SK-N-SH treated with all-trans-retinoic acid at 6 μM for 48 hours (cell line): Measurements from ENCODE around the gene CNTNAP2.

ENCODE experiments used
- ATAC-seq: fragments of 200-7000 bp; cut with Tn5 transposase; 3 replicates; pipeline ENCODE4 v1.9.1; 2020; ENCODE audit warnings: mild to moderate bottlenecking, moderate library complexity
- ARNTL ChIP-seq: fragments of 450-650 bp; formaldehyde crosslinking; IDR thresholded peaks from 2 replicates; pipeline ENCODE4 v1.5.0; 2020; ENCODE audit warnings: low read depth, mild to moderate bottlenecking, moderate library complexity, borderline replicate concordance
- BACH2 ChIP-seq: fragments of 250-450 bp; sonication (Bioruptor Pico); IDR thresholded peaks from 2 replicates; pipeline ENCODE4 v1.9.0; 2021; ENCODE audit warnings: mild to moderate bottlenecking, borderline replicate concordance
- CREB5 ChIP-seq: fragments of 250-450 bp; sonication (Bioruptor Pico); IDR thresholded peaks from 2 replicates; pipeline ENCODE4 v1.5.1; 2020; ENCODE audit warnings: low read depth, mild to moderate bottlenecking, moderate library complexity
- CSDC2 ChIP-seq: fragments of 250-450 bp; sonication (Bioruptor Pico); IDR thresholded peaks from 2 replicates; pipeline ENCODE4 v1.5.0; 2020; ENCODE audit warnings: mild to moderate bottlenecking, moderate library complexity
- CSRNP3 ChIP-seq: fragments of 250-450 bp; sonication (Bioruptor Pico); IDR thresholded peaks from 2 replicates; pipeline ENCODE4 v1.5.1; 2021; ENCODE audit warnings: mild to moderate bottlenecking, moderate library complexity
- GLIS3 ChIP-seq: fragments of 250-450 bp; sonication (Bioruptor Pico); IDR thresholded peaks from 2 replicates; pipeline ENCODE4 v1.5.0; 2020; ENCODE audit warnings: mild to moderate bottlenecking, moderate library complexity
- ISL1 ChIP-seq: fragments of 250-450 bp; sonication (Bioruptor Pico); IDR thresholded peaks from 2 replicates; pipeline ENCODE4 v2.1.2; 2022; ENCODE audit warnings: mild to moderate bottlenecking, moderate library complexity
- OSR1 ChIP-seq: fragments of 250-450 bp; sonication (Bioruptor Pico); IDR thresholded peaks from 2 replicates; pipeline ENCODE4 v1.8.0; 2022; ENCODE audit warnings: moderate library complexity, mild to moderate bottlenecking, inconsistent platforms
- PATZ1 ChIP-seq: fragments of 250-450 bp; sonication (Bioruptor Pico); IDR thresholded peaks from 2 replicates; pipeline ENCODE4 v1.8.0; 2020; ENCODE audit warnings: mild to moderate bottlenecking, moderate library complexity, borderline replicate concordance
- POU6F1 ChIP-seq: fragments of 250-450 bp; sonication (Bioruptor Pico); IDR thresholded peaks from 2 replicates; pipeline ENCODE4 v1.8.0; 2021; ENCODE audit warnings: low read depth, mild to moderate bottlenecking, moderate library complexity, borderline replicate concordance
- PPARA ChIP-seq: fragments of 250-450 bp; sonication (Bioruptor Pico); IDR thresholded peaks from 2 replicates; pipeline ENCODE4 v1.5.0; 2020; ENCODE audit warnings: mild to moderate bottlenecking, borderline replicate concordance
- RARB ChIP-seq: fragments of 250-450 bp; sonication (Bioruptor Pico); IDR thresholded peaks from 2 replicates; pipeline ENCODE4 v1.8.0; 2021; ENCODE audit warnings: mild to moderate bottlenecking, moderate library complexity
- SNAI2 ChIP-seq: fragments of 250-450 bp; sonication (Bioruptor Pico); IDR thresholded peaks from 2 replicates; pipeline ENCODE4 v1.5.0; 2020; ENCODE audit warnings: mild to moderate bottlenecking, moderate library complexity
- TCF4 ChIP-seq: fragments of 250-450 bp; sonication (Bioruptor Pico); IDR thresholded peaks from 2 replicates; pipeline ENCODE4 v1.8.0; 2021; ENCODE audit warnings: mild to moderate bottlenecking, moderate library complexity, borderline replicate concordance
- TOX ChIP-seq: fragments of 250-450 bp; sonication (Bioruptor Pico); IDR thresholded peaks from 2 replicates; pipeline ENCODE4 v1.8.0; 2021; ENCODE audit warnings: mild to moderate bottlenecking, moderate library complexity, borderline replicate concordance
- TSHZ2 ChIP-seq: fragments of 250-450 bp; sonication (Bioruptor Pico); IDR thresholded peaks from 2 replicates; pipeline ENCODE4 v1.5.0; 2020; ENCODE audit warnings: mild to moderate bottlenecking, moderate library complexity
- ZC3H10 ChIP-seq: fragments of 250-450 bp; sonication (Bioruptor Pico); IDR thresholded peaks from 2 replicates; pipeline ENCODE4 v1.5.1; 2021; ENCODE audit warnings: mild to moderate bottlenecking, moderate library complexity
- ZFP3 ChIP-seq: fragments of 250-450 bp; sonication (Bioruptor Pico); IDR thresholded peaks from 2 replicates; pipeline ENCODE4 v1.5.0; 2020; ENCODE audit warnings: mild to moderate bottlenecking, moderate library complexity
- ZFP30 ChIP-seq: fragments of 450-650 bp; formaldehyde crosslinking; IDR thresholded peaks from 2 replicates; pipeline ENCODE4 v1.5.0; 2022; ENCODE audit warnings: mild to moderate bottlenecking, moderate library complexity
- ZNF565 ChIP-seq: fragments of 450-650 bp; formaldehyde crosslinking; conservative IDR thresholded peaks from 2 replicates; pipeline ENCODE4 v1.5.0; 2020; ENCODE audit warnings: low read depth, mild to moderate bottlenecking, moderate library complexity
- ZNF70 ChIP-seq: fragments of 450-650 bp; formaldehyde crosslinking; IDR thresholded peaks from 2 replicates; pipeline ENCODE4 v1.5.0; 2020; ENCODE audit warnings: mild to moderate bottlenecking, moderate library complexity
- ZNF8 ChIP-seq: fragments of 450-650 bp; formaldehyde crosslinking; IDR thresholded peaks from 2 replicates; pipeline ENCODE4 v1.5.0; 2020; ENCODE audit warnings: mild to moderate bottlenecking, moderate library complexity

Gene CNTNAP2

GRCh38 chr7:147394329-147394728 is 1277.7 kb downstream of the CNTNAP2 start:
- no peak for ATAC-seq
- no peak for TF ChIP-seq OSR1 (CRISPR knock-in tag)
- no peak for TF ChIP-seq ZNF565 (CRISPR knock-in tag)
- TF ChIP-seq POU6F1 (CRISPR knock-in tag), result no peak
- TF ChIP-seq TCF4, result no peak
- TF ChIP-seq TOX, result no peak
- TF ChIP-seq GLIS3 (CRISPR knock-in tag), result no peak
- no peak for TF ChIP-seq CREB5
- TF ChIP-seq SNAI2 (CRISPR knock-in tag), result no peak
- TF ChIP-seq CSDC2, result no peak
- no peak for TF ChIP-seq PPARA (CRISPR knock-in tag)
- TF ChIP-seq, all 23 proteins: peak for 0

GRCh38 chr7:147400221-147400689 is 1283.7 kb downstream of the CNTNAP2 start:
- peak; percentile 65 for ATAC-seq
- TF ChIP-seq CREB5 (no peak), ZNF8 (no peak), ZNF565 (CRISPR knock-in tag) (no peak), BACH2 (CRISPR knock-in tag) (no peak), SNAI2 (CRISPR knock-in tag) (no peak), TOX (no peak), TSHZ2 (CRISPR knock-in tag) (no peak), OSR1 (CRISPR knock-in tag) (no peak), ZC3H10 (CRISPR knock-in tag) (no peak), ZNF70 (no peak), TCF4 (no peak), ZFP30 (CRISPR knock-in tag) (no peak), ZFP3 (no peak), PPARA (CRISPR knock-in tag) (no peak), ISL1 (no peak), RARB (no peak)

- ATAC-seq, result 0 out of 3 replicates have a peak, but pooled peaks have one; percentile 24
- no peak for TF ChIP-seq ZFP3
- no peak for TF ChIP-seq PPARA (CRISPR knock-in tag)
- no peak for TF ChIP-seq ZC3H10 (CRISPR knock-in tag)
- TF ChIP-seq SNAI2 (CRISPR knock-in tag), result no peak
- no peak for TF ChIP-seq CSRNP3 (CRISPR knock-in tag)
- TF ChIP-seq ZFP30 (CRISPR knock-in tag), result no peak
- TF ChIP-seq CSDC2, result no peak
- no peak for TF ChIP-seq TCF4
- TF ChIP-seq, all 23 proteins: peak for 0
Measured at GRCh38 chr7:147400925-147401324, 1284.3 kb downstream of the CNTNAP2 start.

GRCh38 chr7:147405621-147406020 is 1289.0 kb downstream of the CNTNAP2 start:
- no peak for TF ChIP-seq TSHZ2 (CRISPR knock-in tag)
- TF ChIP-seq PPARA (CRISPR knock-in tag), result no peak
- no peak for TF ChIP-seq ZNF8
- no peak for TF ChIP-seq ISL1
- TF ChIP-seq ARNTL, result no peak
- no peak for TF ChIP-seq PATZ1 (CRISPR knock-in tag)
- no peak for ATAC-seq
